Fibroblast of skin of right quadriceps (primary cell): Measurements from ENCODE around the gene GPS1.

Experiments
- DNase-seq: peaks from one replicate; pipeline ENCODE4 v3.0.0-alpha.2; 2013

GPS1 gene

GRCh38 chr17:82060614-82061013 lies 8.9 kb downstream of the GPS1 start:
- no peak for DNase-seq

- no peak for DNase-seq
Observed at GRCh38 chr17:82061047-82061925, 9.6 kb downstream of the GPS1 start.

- no peak for DNase-seq
Observed at GRCh38 chr17:82062076-82062983, 10.6 kb downstream of the GPS1 start.

GRCh38 chr17:82062984-82063368 lies 11.3 kb downstream of the GPS1 start:
- no peak for DNase-seq

- no peak for DNase-seq
Observed at GRCh38 chr17:82063424-82064415, 12.0 kb downstream of the GPS1 start.

- no peak for DNase-seq
Observed at GRCh38 chr17:82064433-82065192, 12.9 kb downstream of the GPS1 start.

GRCh38 chr17:82065193-82065637 lies 13.5 kb downstream of the GPS1 start:
- DNase-seq, result peak; percentile 18

GRCh38 chr17:82065638-82066303 lies 14.1 kb downstream of the GPS1 start, which contains the start of gene DUS1L:
TSS of gene DUS1L (minus strand) at chr17:82065804. CDS start at chr17:82065059, 745 bp downstream.
- DNase-seq, result peak; percentile 61

- no peak for DNase-seq
Observed at GRCh38 chr17:82070611-82071010, 18.9 kb downstream of the GPS1 start.

GRCh38 chr17:82072827-82073226 lies 21.1 kb downstream of the GPS1 start:
- DNase-seq, result no peak

GRCh38 chr17:82073446-82073845 lies 21.7 kb downstream of the GPS1 start:
- no peak for DNase-seq

- no peak for DNase-seq
Observed at GRCh38 chr17:82076018-82076784, 24.5 kb downstream of the GPS1 start.

- no peak for DNase-seq
Observed at GRCh38 chr17:82076785-82077591, 25.3 kb downstream of the GPS1 start.

- no peak for DNase-seq
Observed at GRCh38 chr17:82077617-82078358, 26.1 kb downstream of the GPS1 start.

- no peak for DNase-seq
Observed at GRCh38 chr17:82078433-82078832, 26.7 kb downstream of the GPS1 start.

GRCh38 chr17:82079001-82079677 lies 27.4 kb downstream of the GPS1 start:
- no peak for DNase-seq

- no peak for DNase-seq
Observed at GRCh38 chr17:82080048-82080788, 28.5 kb downstream of the GPS1 start.
